Stimulated activated memory B cell treated with anti-CD40 and anti-IgM and Interleukin-4, amounts not matched to agents 10 μg/mL and 1 μg/mL and 100 μg/mL, for 72 hours (primary cell): ENCODE data around the gene MLYCD.

Experiments
- ATAC-seq: fragments of 150-1000 bp; cut with Tn5 transposase; 2 replicates; pipeline ENCODE4 v1.10.0; 2021
- H3K27ac Mint-ChIP-seq: one replicate; pipeline ENCODE4 v1.8.0; 2022; ENCODE audit warnings: mild to moderate bottlenecking, mixed read lengths
- H3K27me3 Mint-ChIP-seq: one replicate; pipeline ENCODE4 v1.8.0; 2022; ENCODE audit warnings: mixed read lengths
- H3K36me3 Mint-ChIP-seq: one replicate; pipeline ENCODE4 v1.8.0; 2022; ENCODE audit warnings: mixed read lengths
- H3K4me1 Mint-ChIP-seq: one replicate; pipeline ENCODE4 v1.8.0; 2022; ENCODE audit warnings: mixed read lengths
- H3K4me3 Mint-ChIP-seq: one replicate; pipeline ENCODE4 v1.8.0; 2022; ENCODE audit warnings: mild to moderate bottlenecking, moderate library complexity, mixed read lengths
- H3K9me3 Mint-ChIP-seq: one replicate; pipeline ENCODE4 v1.8.0; 2022; ENCODE audit warnings: mixed read lengths

MLYCD gene

DNA sequence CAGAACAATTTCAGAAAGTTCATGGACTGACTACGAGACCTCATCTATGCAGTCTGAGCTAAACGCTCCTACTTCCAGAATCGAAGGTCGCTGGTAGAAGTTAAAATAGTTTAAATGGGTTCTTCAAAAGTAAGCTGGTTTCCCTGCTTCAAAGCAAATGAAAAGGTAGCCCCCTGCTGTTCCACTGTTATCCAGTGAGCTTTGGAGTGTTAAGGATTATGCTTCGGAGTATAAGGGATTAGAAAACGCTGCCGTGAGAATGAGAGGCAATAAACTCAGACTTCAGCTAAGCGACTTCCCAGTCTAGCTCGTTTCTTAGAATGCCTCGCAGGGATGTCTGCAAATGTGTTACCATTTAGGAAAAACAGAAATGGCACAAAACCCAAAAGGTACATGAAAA is 12.4 kb downstream of the MLYCD start:
- Mint-ChIP-seq H3K27me3 (no peaks in the 10 kb centered on the region), H3K27ac (no peak overlapping the region), H3K4me1 (no peaks in the 10 kb centered on the region), H3K4me3 (no peak overlapping the region), H3K9me3 (no peaks in the 10 kb centered on the region), H3K36me3 (peaks cover 71% of the 10 kb centered on the region)
- no peak for ATAC-seq

DNA sequence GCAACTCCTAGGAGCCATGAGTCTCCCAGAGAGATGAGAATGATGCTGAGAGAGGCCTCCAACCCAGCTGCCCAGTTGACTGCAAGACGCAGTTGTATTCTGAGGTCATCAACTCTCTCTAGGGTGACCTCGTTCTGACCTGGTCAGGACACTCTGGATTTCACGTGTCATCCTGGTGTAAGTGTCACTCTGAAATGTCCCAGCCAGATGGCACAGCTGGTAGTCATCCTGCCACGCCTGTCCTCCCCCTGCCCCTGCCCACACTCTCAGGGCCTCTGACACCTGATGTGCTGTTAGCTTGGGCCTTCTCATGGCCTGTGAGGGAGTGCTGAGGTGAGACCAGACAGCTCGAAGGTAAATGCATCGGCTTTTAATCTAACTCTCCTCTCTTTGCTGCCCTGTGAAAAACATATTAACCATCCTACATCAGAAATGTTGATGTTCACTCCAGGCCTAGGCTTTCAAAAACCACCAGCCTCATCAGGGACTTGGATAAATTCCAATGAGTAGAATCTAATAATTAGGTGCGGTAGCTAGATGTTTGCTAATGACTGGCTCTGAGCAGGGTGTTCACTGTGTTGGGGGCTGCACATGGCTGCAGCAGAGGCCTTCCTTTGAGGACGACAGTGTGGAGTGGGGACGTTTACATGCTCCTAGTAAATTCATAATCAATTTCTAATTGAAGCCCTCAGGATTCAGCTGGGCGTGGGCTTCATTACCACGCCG is 13.8 kb downstream of the MLYCD start:
- Mint-ChIP-seq H3K36me3 (peaks cover 69% of the 10 kb centered on the region), H3K4me1 (no peaks in the 10 kb centered on the region), H3K27ac (no peak overlapping the region), H3K4me3 (no peak overlapping the region), H3K27me3 (no peaks in the 10 kb centered on the region), H3K9me3 (no peaks in the 10 kb centered on the region)
- no peak for ATAC-seq

DNA sequence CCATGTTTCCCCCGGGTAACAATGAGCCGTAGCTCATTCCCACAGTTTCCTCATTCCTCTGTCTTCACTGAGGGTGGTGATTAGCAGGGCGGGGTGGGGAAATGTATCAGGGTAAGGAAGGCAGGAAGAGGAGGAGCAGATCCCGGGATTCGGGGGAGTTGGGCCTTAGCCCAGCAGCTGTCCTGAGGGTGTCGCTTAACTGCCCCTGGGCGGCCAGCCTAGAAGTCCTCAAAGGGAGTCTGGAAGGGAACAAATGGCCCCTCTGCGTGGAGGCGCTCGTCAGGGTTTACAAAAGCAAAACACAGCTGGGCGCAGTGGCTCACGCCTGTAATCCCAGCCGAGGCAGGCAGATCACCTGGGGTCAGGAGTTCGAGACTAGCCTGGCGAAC is 14.3 kb downstream of the MLYCD start:
- no peak overlapping the region for H3K4me3 Mint-ChIP-seq
- no peaks in the 10 kb centered on the region for H3K4me1 Mint-ChIP-seq
- H3K27me3 Mint-ChIP-seq: no peaks in the 10 kb centered on the region
- H3K27ac Mint-ChIP-seq: no peak overlapping the region
- H3K9me3 Mint-ChIP-seq: no peaks in the 10 kb centered on the region
- peaks cover 72% of the 10 kb centered on the region for H3K36me3 Mint-ChIP-seq
- no peak for ATAC-seq

DNA sequence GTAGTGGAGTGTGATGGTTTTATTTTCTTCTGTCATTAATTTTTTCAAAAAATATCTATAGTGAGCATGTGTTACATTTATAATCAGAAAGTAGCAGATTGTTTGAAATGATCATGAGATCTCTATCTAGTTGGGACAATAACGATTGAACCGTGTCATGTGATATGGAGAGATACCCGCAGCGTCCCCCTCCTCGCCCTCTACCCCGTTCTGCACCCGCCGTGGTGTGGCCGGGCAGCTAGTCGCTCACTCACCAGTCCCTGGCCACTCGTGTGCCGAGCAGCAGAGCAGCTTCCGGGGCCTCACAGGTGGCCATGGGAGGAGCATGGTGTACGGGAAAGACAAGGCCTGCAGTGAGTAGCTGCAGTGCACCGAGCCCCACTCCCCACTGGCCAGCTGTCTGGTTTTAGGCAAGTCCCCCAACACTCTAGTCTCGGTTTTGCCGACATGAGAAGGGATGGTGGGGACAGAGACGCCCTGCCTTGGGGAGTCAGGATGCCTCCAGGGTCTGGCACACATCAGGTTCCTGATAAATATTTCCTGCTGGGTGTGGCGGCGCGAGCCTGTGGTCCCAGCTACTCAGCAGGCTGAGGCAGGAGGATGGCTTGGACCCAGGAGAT is 15.3 kb downstream of the MLYCD start:
- Mint-ChIP-seq H3K27ac (no peak overlapping the region), H3K4me1 (no peaks in the 10 kb centered on the region), H3K9me3 (no peaks in the 10 kb centered on the region), H3K27me3 (no peaks in the 10 kb centered on the region), H3K4me3 (no peak overlapping the region), H3K36me3 (peaks cover 72% of the 10 kb centered on the region)
- no peak for ATAC-seq

DNA sequence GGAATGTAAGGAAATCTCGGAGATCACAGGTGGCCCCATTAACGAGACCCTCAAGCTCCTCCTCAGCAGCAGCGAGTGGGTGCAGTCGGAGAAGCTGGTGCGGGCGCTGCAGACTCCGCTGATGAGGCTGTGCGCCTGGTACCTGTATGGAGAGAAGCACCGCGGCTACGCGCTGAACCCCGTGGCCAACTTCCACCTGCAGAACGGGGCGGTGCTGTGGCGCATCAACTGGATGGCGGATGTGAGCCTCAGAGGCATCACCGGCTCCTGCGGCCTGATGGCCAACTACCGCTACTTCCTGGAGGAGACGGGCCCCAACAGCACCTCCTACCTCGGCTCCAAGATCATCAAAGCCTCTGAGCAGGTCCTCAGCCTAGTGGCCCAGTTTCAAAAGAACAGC is 16.2 kb downstream of the MLYCD start:
- no peak for ATAC-seq
- Mint-ChIP-seq H3K27ac (no peak overlapping the region), H3K27me3 (no peaks in the 10 kb centered on the region), H3K4me3 (no peak overlapping the region), H3K9me3 (no peaks in the 10 kb centered on the region), H3K36me3 (peaks cover 72% of the 10 kb centered on the region), H3K4me1 (no peaks in the 10 kb centered on the region)

DNA sequence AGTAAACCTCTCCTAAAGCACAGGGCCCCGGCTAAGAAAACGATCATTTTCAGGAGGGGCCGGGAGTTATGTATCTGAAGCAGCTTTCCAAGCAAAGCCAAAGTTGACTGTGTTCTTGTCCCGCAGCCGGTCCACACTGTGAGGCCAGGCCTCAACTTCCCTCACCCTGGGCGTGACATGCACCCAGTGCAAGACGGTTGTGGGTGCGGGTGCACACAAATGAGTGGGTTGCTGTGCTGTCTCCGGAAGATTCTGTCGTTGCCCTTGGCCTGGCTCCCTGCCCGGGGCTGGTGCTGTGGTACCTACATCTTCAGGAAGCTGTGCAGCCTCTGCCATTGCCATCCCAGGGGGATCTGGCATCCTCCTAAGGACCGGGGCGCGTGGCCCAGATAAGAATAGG is 16.6 kb downstream of the MLYCD start:
- peaks cover 76% of the 10 kb centered on the region for H3K36me3 Mint-ChIP-seq

DNA sequence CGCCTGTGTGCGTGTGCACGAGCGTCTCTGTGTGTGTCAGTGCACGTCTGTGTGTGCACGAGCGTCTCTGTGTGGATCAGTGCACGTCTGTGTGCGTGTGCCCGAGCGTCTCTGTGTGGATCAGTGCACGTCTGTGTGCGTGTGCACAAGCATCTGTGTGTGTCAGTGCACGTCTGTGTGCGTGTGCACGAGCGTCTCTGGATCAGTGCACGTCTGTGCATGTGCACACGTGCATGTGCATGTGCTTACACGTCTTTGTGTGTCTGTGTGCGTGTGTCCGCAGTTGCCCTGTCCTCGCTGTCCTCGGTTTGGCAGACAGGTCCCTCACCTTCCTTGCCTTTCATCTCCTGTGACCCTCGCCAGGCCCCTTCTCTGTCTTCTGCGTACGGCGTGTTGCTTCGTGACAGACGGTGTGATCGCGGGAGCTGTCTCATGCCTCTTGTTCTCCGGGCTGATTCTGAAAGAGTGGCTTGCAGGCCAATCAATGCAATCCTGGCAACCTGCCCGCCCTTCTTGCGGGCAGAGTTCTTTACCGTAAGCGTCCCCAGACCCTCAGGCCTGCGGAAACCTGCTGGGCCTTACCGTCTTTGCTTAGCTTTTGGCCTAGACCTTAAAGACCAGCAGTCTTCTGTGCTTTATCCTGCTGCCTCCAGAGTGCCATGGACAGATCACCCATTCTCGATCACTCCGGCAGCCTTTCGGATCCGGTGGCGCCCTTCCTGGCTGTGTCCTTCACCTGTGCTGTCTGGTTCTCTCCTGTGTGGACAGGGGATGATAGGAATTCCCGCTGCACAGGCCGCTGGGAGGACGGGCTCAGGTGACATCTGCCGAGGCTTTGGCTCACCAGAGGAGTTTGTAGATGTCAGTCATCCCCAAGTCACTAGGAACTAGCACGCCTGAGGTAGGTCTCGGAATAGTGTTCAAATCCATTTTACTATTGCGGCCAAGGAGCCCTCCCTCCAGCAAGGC is 18.5 kb downstream of the MLYCD start:
- H3K36me3 Mint-ChIP-seq: peaks cover 76% of the 10 kb centered on the region

More for the DNA sequence above, 16.6 kb downstream of the MLYCD start:
- ATAC-seq: no peak
- H3K27ac Mint-ChIP-seq: no peak overlapping the region
- H3K9me3 Mint-ChIP-seq: no peaks in the 10 kb centered on the region
- H3K27me3 Mint-ChIP-seq: no peaks in the 10 kb centered on the region
- no peak overlapping the region for H3K4me3 Mint-ChIP-seq
- H3K4me1 Mint-ChIP-seq: no peaks in the 10 kb centered on the region

DNA sequence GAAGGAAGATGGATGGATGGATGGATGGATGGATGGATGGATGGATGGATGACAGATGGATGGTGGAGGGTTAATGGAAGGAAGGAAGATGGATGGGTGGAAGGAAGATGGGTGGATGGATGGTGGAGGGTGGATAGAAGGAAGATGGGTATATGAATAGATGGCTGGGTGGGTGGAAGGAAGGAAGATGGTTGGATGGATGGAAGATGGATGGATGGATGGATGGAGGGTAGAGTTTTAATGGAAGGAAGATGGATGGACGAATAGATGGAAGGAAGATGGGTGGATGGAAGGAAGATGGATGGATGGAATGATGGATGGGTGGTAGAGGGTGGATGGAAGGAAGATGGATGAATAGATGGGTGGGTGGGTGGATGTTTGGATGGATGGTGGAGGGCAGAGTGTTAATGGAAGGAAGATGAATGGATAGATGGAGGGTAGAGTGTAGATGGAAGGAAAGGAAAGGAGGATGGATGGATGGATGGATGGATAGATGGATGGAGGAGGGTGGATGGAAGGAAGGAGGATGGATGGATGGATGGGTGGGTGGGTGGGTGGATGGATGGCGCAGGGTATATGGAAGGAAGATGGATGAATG is 22.1 kb downstream of the MLYCD start:
- no peak overlapping the region for H3K4me3 Mint-ChIP-seq
- H3K36me3 Mint-ChIP-seq: peaks cover 64% of the 10 kb centered on the region
- H3K27me3 Mint-ChIP-seq: no peaks in the 10 kb centered on the region
- no peak overlapping the region for H3K27ac Mint-ChIP-seq
- no peaks in the 10 kb centered on the region for H3K9me3 Mint-ChIP-seq
- no peaks in the 10 kb centered on the region for H3K4me1 Mint-ChIP-seq
- ATAC-seq: no peak

More for the DNA sequence above, 18.5 kb downstream of the MLYCD start:
- H3K4me1 Mint-ChIP-seq: no peaks in the 10 kb centered on the region
- no peaks in the 10 kb centered on the region for H3K9me3 Mint-ChIP-seq
- ATAC-seq: no peak
- no peak overlapping the region for H3K27ac Mint-ChIP-seq
- no peaks in the 10 kb centered on the region for H3K27me3 Mint-ChIP-seq
- H3K4me3 Mint-ChIP-seq: no peak overlapping the region

DNA sequence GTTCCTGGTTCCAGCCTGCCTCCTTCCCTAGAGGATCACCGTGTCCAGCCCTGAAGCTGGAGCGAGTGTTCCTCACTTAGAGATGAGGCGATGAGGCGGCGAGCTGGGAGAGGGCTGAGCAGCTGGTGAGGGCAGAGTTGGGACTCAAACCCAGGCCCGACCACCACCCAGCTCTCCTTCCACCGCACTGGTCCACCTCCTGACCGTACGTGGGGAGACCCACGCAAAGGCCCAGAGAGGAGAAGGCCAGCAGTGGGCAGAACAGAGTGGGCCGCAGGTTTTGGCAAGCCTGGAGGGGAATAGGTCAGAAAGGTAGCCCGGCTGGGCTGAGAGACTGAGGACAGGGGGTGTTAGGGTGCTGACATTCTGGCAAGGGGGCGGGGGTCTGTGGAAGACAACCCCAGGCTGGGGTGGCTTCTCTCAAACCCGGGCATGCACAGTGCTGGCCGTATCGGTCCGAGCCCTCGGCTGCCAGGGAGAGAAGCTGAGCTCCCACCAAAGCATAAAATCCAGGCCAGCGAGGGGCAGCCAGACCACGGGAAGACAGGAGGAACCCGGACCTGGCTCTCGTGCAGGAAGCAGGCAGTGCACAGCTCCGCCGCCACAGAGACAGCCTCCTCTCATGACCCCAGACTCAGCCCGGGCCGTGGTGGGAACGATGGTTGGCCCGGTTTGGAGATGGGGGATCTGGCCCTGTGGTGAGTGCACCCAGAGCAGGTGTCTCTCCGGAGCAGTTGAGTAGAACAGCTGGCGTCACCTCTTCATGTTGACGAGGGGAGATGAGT is 24.9 kb downstream of the MLYCD start:
- no peak for ATAC-seq
- Mint-ChIP-seq H3K27me3 (no peaks in the 10 kb centered on the region), H3K4me3 (no peak overlapping the region), H3K4me1 (peaks cover 6% of the 10 kb centered on the region), H3K36me3 (peaks cover 40% of the 10 kb centered on the region), H3K9me3 (no peaks in the 10 kb centered on the region), H3K27ac (no peak overlapping the region)

DNA sequence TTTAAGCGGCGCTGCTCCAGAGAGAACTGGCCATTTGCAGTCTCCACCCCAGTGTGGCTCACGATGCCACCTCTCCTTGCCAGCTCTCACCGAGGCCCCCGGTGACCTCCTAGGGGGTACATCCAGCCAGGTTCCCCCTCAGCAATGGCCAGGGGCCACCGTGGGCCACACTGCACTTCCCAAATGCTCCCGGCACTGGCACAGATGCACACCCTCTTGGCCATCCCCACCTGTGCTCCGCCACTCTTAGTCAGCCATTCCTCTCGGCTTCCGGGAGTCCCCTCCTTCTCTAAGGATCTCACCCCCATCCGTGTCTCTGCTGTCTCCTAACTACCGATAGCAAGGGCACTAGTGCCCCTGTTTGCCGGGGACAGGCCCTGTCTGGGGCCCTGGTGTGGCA is 25.8 kb downstream of the MLYCD start:
- peaks cover 31% of the 10 kb centered on the region for H3K36me3 Mint-ChIP-seq
- peaks cover 6% of the 10 kb centered on the region for H3K4me1 Mint-ChIP-seq
- H3K9me3 Mint-ChIP-seq: no peaks in the 10 kb centered on the region
- no peak for ATAC-seq
- no peak overlapping the region for H3K27ac Mint-ChIP-seq
- H3K4me3 Mint-ChIP-seq: no peak overlapping the region
- H3K27me3 Mint-ChIP-seq: no peaks in the 10 kb centered on the region

DNA sequence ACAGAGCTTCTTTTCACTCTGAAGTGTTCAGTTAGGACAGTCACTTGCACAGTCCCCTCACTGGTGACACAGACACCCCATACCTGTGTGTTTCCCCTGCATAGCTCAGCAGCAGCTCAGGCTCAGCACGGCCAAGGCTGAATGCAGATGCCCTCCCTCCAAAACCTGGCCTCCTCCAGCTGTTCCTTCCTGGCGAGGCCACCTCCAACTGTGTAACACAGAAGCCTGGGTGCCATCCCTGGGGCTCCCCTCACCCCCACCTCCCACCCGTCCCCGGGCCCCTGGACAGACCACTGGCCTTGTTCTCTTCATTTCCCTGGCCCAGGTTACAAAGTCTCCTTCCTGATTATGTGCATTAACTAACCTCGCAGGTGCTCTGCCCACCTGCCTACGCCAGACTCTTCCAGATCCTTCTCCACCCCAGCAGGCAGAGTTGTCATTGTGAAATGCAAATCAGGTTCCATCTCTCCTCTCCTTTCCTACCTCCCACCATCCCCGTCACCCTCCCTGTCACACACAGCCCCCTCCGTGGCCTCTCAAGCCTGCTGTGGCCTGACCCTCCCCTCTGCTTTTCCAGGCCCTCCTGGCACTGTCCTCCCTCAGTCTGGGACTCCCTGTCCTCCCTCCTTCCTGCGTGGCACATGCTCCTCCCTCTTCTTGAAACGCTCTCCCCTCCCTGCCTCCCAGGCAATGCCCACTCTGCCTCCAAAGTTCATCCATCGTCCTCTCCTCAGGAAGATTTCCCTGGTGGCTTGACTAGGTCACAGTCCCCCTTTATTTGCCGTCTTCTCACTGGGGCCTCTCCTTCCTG is 26.4 kb downstream of the MLYCD start:
- ATAC-seq: no peak
- Mint-ChIP-seq H3K27ac (no peak overlapping the region), H3K4me1 (peaks cover 6% of the 10 kb centered on the region), H3K27me3 (no peaks in the 10 kb centered on the region), H3K4me3 (no peak overlapping the region), H3K36me3 (peaks cover 25% of the 10 kb centered on the region), H3K9me3 (no peaks in the 10 kb centered on the region)

DNA sequence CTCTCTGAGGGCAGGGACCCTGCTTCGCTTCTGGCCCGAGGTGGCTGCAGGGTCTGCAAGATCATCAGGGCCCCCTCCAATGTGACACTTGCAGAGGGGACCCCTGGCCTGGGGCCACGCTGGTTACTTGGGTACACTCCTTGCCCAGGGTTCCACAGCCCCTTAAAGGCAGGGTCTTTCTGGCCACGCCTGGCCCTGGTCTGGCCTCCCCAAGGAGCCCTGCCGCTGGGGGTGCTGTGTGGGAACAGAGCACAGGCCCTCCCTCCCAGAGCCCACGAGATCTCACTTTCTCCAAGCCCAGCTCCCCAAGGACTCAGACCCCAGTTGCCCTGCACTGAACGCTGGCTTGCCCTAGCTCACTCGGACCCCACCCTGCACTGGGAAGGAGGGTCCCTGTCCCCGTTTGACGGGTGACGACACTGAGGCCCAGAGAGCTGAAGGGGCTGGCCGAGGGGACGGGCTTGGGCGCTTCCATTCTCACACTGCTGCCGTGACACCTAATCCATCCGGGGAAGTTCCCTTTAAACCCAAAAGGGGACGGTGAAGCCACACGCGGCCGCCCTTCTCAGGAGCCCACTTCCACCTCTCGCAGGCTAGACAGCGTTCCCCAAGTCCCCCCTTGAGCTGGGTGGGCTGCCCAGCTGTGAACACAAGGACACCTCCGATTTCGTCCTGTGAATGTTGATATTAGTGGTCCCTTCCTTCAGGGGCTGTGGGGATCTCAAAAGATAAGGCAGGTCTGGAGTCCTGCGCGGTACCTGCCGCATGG is 27.2 kb downstream of the MLYCD start:
- no peaks in the 10 kb centered on the region for H3K9me3 Mint-ChIP-seq
- H3K36me3 Mint-ChIP-seq: peaks cover 16% of the 10 kb centered on the region
- H3K4me3 Mint-ChIP-seq: no peak overlapping the region
- no peak for ATAC-seq
- H3K27me3 Mint-ChIP-seq: no peaks in the 10 kb centered on the region
- peaks cover 6% of the 10 kb centered on the region for H3K4me1 Mint-ChIP-seq
- no peak overlapping the region for H3K27ac Mint-ChIP-seq

DNA sequence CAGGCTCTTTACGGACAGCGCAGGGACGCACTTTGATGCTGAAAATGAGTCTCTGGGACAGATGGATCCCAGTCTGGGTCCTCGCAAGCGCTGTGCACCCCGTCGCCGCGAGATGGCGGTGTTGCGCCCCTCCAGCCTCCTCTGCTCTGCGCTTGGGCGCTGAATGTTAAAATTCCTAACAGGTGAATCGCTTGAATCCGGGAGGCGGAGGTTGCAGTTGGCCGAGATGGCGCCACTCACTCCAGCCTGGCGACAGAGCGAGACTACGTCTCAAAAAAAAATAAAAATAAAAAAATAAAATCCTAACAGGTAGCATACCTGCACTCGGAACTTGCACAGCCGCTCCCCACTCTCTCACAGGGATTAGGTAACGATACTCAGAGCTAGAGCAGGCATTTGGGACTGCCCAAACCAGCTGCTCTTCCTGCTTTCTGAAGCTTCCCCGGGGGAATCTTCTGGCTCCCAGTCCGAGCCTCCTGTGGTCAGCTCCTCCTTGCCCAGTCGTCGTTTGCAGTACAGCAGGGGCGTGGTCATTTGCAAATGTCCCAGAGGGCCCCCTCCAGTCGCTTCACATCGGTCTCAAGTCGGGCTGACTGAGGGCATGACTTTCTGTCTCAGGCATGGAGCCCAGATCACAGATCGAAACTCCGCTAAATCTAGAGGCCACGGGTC is 27.9 kb downstream of the MLYCD start:
- Mint-ChIP-seq H3K27me3 (no peaks in the 10 kb centered on the region), H3K4me1 (peaks cover 6% of the 10 kb centered on the region), H3K36me3 (peaks cover 13% of the 10 kb centered on the region), H3K4me3 (no peak overlapping the region), H3K27ac (no peak overlapping the region), H3K9me3 (no peaks in the 10 kb centered on the region)
- ATAC-seq: peak; percentile 62
